Mesendoderm (in vitro differentiated cells): ENCODE data around the gene RASA1. TPM values are rescaled to one million over a fixed set of nuclear protein-coding genes. Genes with fewer than 3 reads are reported as not detected.

Source experiments
- DNase-seq: peaks from one replicate; pipeline ENCODE4 v3.0.0; 2013
- H2AK5ac ChIP-seq: 2 replicates; pipeline ENCODE4 v1.6.1; 2013; ENCODE audit warnings: low read length, inconsistent platforms
- H2BK120ac ChIP-seq: 2 replicates; pipeline ENCODE4 v1.6.1; 2013; ENCODE audit warnings: low read depth, mild to moderate bottlenecking, low read length, moderate library complexity, mixed read lengths
- H2BK15ac ChIP-seq: replicated peaks from 2 replicates; pipeline ENCODE4 v1.6.1; 2013; ENCODE audit warnings: low read depth, mild to moderate bottlenecking, moderate library complexity
- H2BK5ac ChIP-seq: 2 replicates; pipeline ENCODE4 v1.6.1; 2013; ENCODE audit warnings: low read length, inconsistent platforms
- H3K18ac ChIP-seq: 2 replicates; pipeline ENCODE4 v1.6.1; 2013; ENCODE audit warnings: mild to moderate bottlenecking, low read length, mixed read lengths
- H3K23ac ChIP-seq: one replicate; pipeline ENCODE4 v1.6.1; 2013; ENCODE audit warnings: low read length
- H3K27ac ChIP-seq: 2 replicates; pipeline ENCODE4 v1.5.1; 2013; ENCODE audit warnings: low read depth, mild to moderate bottlenecking, inconsistent platforms, low read length, moderate library complexity
- H3K27me3 ChIP-seq: 2 replicates; pipeline ENCODE4 v1.6.1; 2013; ENCODE audit warnings: low read length, control low read depth, mild to moderate bottlenecking, inconsistent platforms; ENCODE audit not compliant: insufficient read depth, poor library complexity
- H3K36me3 ChIP-seq: 2 replicates; pipeline ENCODE4 v1.6.1; 2013; ENCODE audit warnings: low read length, inconsistent platforms; ENCODE audit not compliant: control insufficient read depth, insufficient read depth
- H3K4ac ChIP-seq: one replicate; pipeline ENCODE4 v1.6.1; 2013; ENCODE audit warnings: low read depth, mild to moderate bottlenecking, low read length, moderate library complexity
- H3K4me1 ChIP-seq: 2 replicates; pipeline ENCODE4 v1.6.1; 2013; ENCODE audit warnings: low read depth, low read length, inconsistent platforms; ENCODE audit not compliant: control insufficient read depth
- H3K4me2 ChIP-seq: 2 replicates; pipeline ENCODE4 v1.6.1; 2013; ENCODE audit warnings: low read length
- H3K4me3 ChIP-seq: 2 replicates; pipeline ENCODE4 v1.5.1; 2013; ENCODE audit warnings: mild to moderate bottlenecking, low read length
- H3K56ac ChIP-seq: one replicate; pipeline ENCODE4 v1.6.1; 2013; ENCODE audit warnings: low read length
- H3K79me1 ChIP-seq: 2 replicates; pipeline ENCODE4 v1.6.1; 2013; ENCODE audit warnings: low read length, inconsistent platforms
- H3K79me2 ChIP-seq: 2 replicates; pipeline ENCODE4 v1.6.1; 2013; ENCODE audit warnings: mild to moderate bottlenecking, low read length; ENCODE audit not compliant: control insufficient read depth, insufficient read depth
- H3K9ac ChIP-seq: 2 replicates; pipeline ENCODE4 v1.6.1; 2013; ENCODE audit warnings: low read length, inconsistent platforms
- H4K5ac ChIP-seq: one replicate; pipeline ENCODE4 v1.6.1; 2013; ENCODE audit warnings: low read length
- H4K8ac ChIP-seq: one replicate; pipeline ENCODE4 v1.6.1; 2013; ENCODE audit warnings: low read depth, mild to moderate bottlenecking, control low read depth, low read length, moderate library complexity
- WGBS: extraction: QIAGEN DNeasy Blood & Tissue Kit; methylation state at CpG from one replicate; pipeline ENCODE4 v1.1.7; 2013; ENCODE audit warnings: low lambda C conversion rate, missing lambda C conversion rate; ENCODE audit not compliant: insufficient coverage; ENCODE audit errors: extremely low coverage; 5-methylcytosine and 5-hydroxymethylcytosine counted together
- polyA plus RNA-seq, 2 experiments: library from polyadenylated mRNA; stranded (reverse); fragments of 200-250 nt; gene quantifications; one replicate each; pipeline ENCODE4 v1.2.3, GENCODE V29; 2013

Gene RASA1
- 28.8 TPM for polyA plus RNA-seq (2013, experiment 1 of 2)
- polyA plus RNA-seq (2013, experiment 2 of 2): 29.0 TPM

DNA sequence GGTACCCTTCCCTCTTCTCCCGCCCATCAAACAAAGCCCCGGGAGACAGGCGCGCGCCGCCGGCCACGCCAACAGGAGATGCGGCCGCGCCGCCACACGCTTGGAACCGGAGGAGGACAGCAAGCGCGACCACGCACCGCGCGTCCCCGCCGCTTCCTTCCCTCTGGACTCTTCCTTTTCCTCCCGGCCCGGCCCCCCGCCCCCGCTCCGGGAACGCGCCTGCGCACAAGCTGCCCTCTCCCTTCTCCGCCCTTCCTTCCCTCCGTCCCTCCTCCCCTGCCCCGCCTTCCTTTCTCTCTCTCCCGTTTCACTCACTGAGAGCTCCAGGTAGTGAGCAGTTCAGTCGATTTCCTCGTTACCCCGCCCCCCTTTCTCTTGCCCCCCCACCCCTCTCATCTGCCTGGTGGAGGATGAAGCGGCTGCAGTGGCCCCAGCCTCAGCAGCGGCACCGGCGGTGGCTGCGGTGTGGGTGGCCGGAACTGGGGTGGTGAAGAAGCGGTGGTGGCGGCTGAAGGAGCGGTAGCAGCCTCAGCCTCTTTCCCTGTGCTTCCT, at the start of gene RASA1:
TSS of gene RASA1 (plus strand) at position 310 of the 552 bp plus-strand sequence. CDS start 569 bp downstream, outside the sequence.
- Histone ChIP-seq H3K27ac (peak within 1 kb of the TSS; percentile 90), H2BK120ac (no peak within 1 kb of the TSS), H3K56ac (peak within 1 kb of the TSS; percentile 98), H3K4me1 (peaks cover 3% of the 10 kb centered on the region), H3K4me3 (peak within 1 kb of the TSS; percentile 98), H3K27me3 (no peaks in the 10 kb centered on the region), H3K79me2 (peaks cover 18% of the 10 kb centered on the region), H2BK5ac (peak within 1 kb of the TSS; percentile 96), H3K79me1 (no peaks in the 10 kb centered on the region), H4K5ac (no peak within 1 kb of the TSS), H3K9ac (peak within 1 kb of the TSS; percentile 99), H3K4ac (peak within 1 kb of the TSS; percentile 58), H3K23ac (peak within 1 kb of the TSS; percentile 66), H3K18ac (peak within 1 kb of the TSS; percentile 88), H2AK5ac (no peak within 1 kb of the TSS), H3K4me2 (peak within 1 kb of the TSS; percentile 78), H3K36me3 (no peaks in the 10 kb centered on the region), H2BK15ac (no peak within 1 kb of the TSS), H4K8ac (no peak within 1 kb of the TSS)
- DNase-seq: peak; percentile 98
- WGBS: no CpG with 5 or more reads among the region's 46 CpGs

DNA sequence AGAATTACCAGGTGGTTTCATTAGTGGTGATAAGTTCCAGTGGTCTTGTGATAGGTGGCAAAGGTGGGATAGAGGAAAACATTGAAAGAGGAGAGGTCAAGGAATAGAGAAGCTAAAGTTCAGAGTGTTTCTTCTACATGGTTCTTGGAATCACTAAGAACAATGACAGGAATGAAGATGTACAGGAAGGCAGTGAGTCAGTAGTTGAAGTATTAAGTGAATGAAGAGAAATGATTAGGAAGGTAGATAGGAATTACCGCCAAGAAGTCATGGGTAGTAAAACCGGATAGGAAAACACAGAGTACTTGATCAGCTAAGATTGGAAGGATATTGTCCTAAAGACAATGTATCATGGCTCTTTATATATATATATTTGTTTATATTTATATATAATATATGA, 37.9 kb upstream of the RASA1 start:
- Histone ChIP-seq H3K4me3 (no peak overlapping the region), H3K4ac (no peak overlapping the region), H3K27ac (no peak overlapping the region), H3K56ac (no peak overlapping the region), H3K18ac (no peak overlapping the region), H3K36me3 (no peaks in the 10 kb centered on the region), H3K4me1 (no peaks in the 10 kb centered on the region), H3K4me2 (no peak overlapping the region), H3K9ac (no peak overlapping the region), H2AK5ac (no peak overlapping the region), H2BK15ac (no peak overlapping the region), H4K5ac (no peak overlapping the region), H4K8ac (no peak overlapping the region), H3K79me1 (no peaks in the 10 kb centered on the region), H2BK120ac (no peak overlapping the region), H3K23ac (no peak overlapping the region), H3K27me3 (no peaks in the 10 kb centered on the region), H3K79me2 (no peaks in the 10 kb centered on the region), H2BK5ac (no peak overlapping the region)
- no CpG with 5 or more reads among the region's 2 CpGs for WGBS
- no peak for DNase-seq

DNA sequence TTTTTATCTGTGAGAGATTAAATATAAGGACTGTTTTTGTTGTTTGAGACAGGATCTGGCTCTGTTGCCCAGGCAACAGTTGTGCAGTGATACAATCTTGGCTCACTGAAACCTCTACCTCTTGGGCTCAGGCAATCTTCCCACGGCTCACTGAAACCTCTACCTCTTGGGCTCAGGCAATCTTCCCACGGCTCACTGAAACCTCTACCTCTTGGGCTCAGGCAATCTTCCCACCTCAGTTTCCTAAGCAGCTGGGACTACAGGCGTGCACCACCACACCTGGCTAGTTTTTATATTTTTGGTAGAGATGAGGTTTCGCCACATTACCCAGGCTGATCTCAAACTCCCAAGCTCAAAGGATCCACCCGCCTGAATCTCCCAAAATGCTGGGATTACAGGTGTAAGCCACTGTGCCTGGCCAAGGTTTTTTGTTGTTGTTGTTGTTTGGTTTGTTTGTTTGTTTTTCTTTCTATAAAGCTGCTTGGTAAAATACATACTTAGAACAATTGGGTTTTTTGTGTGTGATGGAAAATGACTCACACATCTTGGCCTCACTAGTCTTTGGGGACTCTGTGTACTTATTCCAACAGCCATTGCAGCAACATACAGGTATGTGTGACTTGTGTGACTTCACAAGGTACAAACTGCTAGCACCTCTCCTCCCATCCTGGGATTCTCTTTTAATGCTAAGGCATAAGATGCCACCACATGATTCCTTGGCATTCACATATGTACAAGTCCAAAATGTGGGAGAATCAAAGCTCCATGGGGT, 36.5 kb upstream of the RASA1 start:
- no peak overlapping the region for H2BK120ac ChIP-seq
- H3K4ac ChIP-seq: no peak overlapping the region
- DNase-seq: no peak
- no peak overlapping the region for H3K18ac ChIP-seq
- H3K4me2 ChIP-seq: no peak overlapping the region
- H3K36me3 ChIP-seq: no peaks in the 10 kb centered on the region
- no CpG with 5 or more reads among the region's 5 CpGs for WGBS
- no peak overlapping the region for H3K56ac ChIP-seq
- H4K8ac ChIP-seq: no peak overlapping the region
- H3K27me3 ChIP-seq: no peaks in the 10 kb centered on the region
- no peaks in the 10 kb centered on the region for H3K4me1 ChIP-seq
- no peaks in the 10 kb centered on the region for H3K79me2 ChIP-seq
- no peaks in the 10 kb centered on the region for H3K79me1 ChIP-seq
- no peak overlapping the region for H3K9ac ChIP-seq
- H3K23ac ChIP-seq: no peak overlapping the region
- H2BK5ac ChIP-seq: no peak overlapping the region
- no peak overlapping the region for H2AK5ac ChIP-seq
- H2BK15ac ChIP-seq: no peak overlapping the region
- no peak overlapping the region for H4K5ac ChIP-seq
- H3K4me3 ChIP-seq: no peak overlapping the region
- no peak overlapping the region for H3K27ac ChIP-seq

DNA sequence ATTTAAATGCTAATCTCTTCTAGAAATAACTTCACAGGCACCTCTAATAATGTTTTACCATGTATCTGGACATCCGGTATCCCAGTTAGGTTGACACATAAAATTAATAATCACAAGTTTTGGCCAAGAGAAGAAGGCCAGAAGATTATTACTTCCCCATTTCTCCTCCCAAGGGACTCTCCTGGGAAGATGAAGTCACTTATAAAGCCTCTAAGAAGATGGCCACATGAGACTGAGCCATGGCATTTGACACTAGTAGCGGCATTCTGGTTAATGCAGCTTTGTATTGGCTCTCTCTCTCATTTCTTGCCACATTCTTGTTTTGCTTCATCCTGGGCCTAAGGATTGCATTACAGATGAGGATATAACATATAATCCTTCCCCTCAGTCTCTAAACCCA, 34.5 kb upstream of the RASA1 start:
- H2BK120ac ChIP-seq: no peak overlapping the region
- H4K8ac ChIP-seq: no peak overlapping the region
- no peak overlapping the region for H3K4me2 ChIP-seq
- no peak overlapping the region for H3K9ac ChIP-seq
- no peak overlapping the region for H3K4ac ChIP-seq
- no peaks in the 10 kb centered on the region for H3K79me2 ChIP-seq
- no peak overlapping the region for H3K56ac ChIP-seq
- H3K27ac ChIP-seq: no peak overlapping the region
- DNase-seq: no peak
- no peak overlapping the region for H2AK5ac ChIP-seq
- no peak overlapping the region for H3K18ac ChIP-seq
- H3K23ac ChIP-seq: no peak overlapping the region
- no peak overlapping the region for H2BK5ac ChIP-seq
- no peak overlapping the region for H4K5ac ChIP-seq
- H3K79me1 ChIP-seq: no peaks in the 10 kb centered on the region
- no peaks in the 10 kb centered on the region for H3K4me1 ChIP-seq
- H3K36me3 ChIP-seq: no peaks in the 10 kb centered on the region
- no peak overlapping the region for H2BK15ac ChIP-seq
- no CpG with 5 or more reads among the region's 2 CpGs for WGBS
- H3K4me3 ChIP-seq: no peak overlapping the region
- H3K27me3 ChIP-seq: no peaks in the 10 kb centered on the region

DNA sequence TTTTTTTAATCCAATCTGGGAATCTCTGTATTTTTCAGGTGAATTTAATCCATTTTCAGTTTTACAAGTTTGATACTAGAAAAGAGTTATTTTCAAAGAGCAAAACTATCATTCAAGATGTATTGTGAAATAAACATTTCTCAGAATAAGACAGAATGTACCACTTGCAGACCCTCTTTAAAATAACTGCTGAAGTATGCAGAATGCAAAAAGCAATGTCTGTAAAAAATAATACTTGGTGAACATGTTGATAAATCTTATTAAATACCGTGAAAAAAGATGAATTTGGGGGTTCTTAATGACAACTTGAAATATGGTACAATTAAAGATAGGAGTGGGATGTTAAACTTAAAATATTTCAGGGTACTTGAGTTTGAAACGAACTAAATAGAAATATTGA, 26.1 kb upstream of the RASA1 start:
- Histone ChIP-seq H3K36me3 (no peaks in the 10 kb centered on the region), H3K18ac (no peak overlapping the region), H2AK5ac (no peak overlapping the region), H3K23ac (no peak overlapping the region), H3K4me1 (no peaks in the 10 kb centered on the region), H4K8ac (no peak overlapping the region), H3K79me2 (no peaks in the 10 kb centered on the region), H3K27me3 (no peaks in the 10 kb centered on the region), H3K4me2 (no peak overlapping the region), H4K5ac (no peak overlapping the region), H2BK120ac (no peak overlapping the region), H2BK5ac (no peak overlapping the region), H3K9ac (no peak overlapping the region), H2BK15ac (no peak overlapping the region), H3K4me3 (no peak overlapping the region), H3K79me1 (no peaks in the 10 kb centered on the region), H3K27ac (no peak overlapping the region), H3K4ac (no peak overlapping the region), H3K56ac (no peak overlapping the region)
- WGBS: no CpG with 5 or more reads among the region's 2 CpGs
- DNase-seq: no peak
